GM12878 (cell line): ENCODE data around the gene ASIC1. TPM values are rescaled to one million over a fixed set of nuclear protein-coding genes. Genes with fewer than 3 reads are reported as not detected.

Experiments used
- ATAC-seq: fragments of 200-7000 bp; cut with Tn5 transposase; 3 replicates; pipeline ENCODE4 v1.9.1; 2020; ENCODE audit warnings: mild to moderate bottlenecking, moderate library complexity
- BruUV-seq: library from RNA; stranded (reverse); fragments of 400-500 nt; replicated peaks from 2 replicates; lab custom pipeline; 2021; lab: Mats Ljungman, UMichigan
- CTCF ChIA-PET: fragments of 300-600 bp; sonication (Branson Sonifier 250); formaldehyde crosslinking; extraction: SDS; loops from one replicate; lab custom pipeline; 2021; ENCODE audit warnings: inconsistent platforms; lab: Yijun Ruan, JAX
- POLR2A ChIA-PET: fragments of 350-600 bp; formaldehyde crosslinking; extraction: SDS; loops from one replicate; lab custom pipeline; 2021; ENCODE audit warnings: inconsistent platforms; lab: Charles Lee
- RAD21 ChIA-PET: fragments of 300-600 bp; sonication (Branson Sonifier 250); formaldehyde crosslinking; loops from one replicate; lab custom pipeline; 2023; ENCODE audit warnings: antibody characterized with exemption; ENCODE audit not compliant: unreplicated experiment; lab: Charles Lee
- SMC1A ChIA-PET: fragments of 300-600 bp; sonication (Branson Sonifier 250); formaldehyde crosslinking; loops from one replicate; lab custom pipeline; 2023; ENCODE audit not compliant: unreplicated experiment, uncharacterized antibody; lab: Charles Lee
- DNase-seq: peaks from one replicate; pipeline ENCODE4 v3.0.0-alpha.2; 2011; ENCODE audit warnings: low read depth, low spot score
- FAIRE-seq: peaks from 3 replicates; lab custom pipeline; 2011; peaks lifted over from hg19 to GRCh38; lab: Jason Lieb, UNC
- H2AFZ ChIP-seq: 2 replicates; pipeline ENCODE4 v1.6.0; 2011; ENCODE audit warnings: low read depth, low read length, control low read depth; ENCODE audit not compliant: control insufficient read depth
- H3K27ac ChIP-seq: 2 replicates; pipeline ENCODE4 v1.5.1; 2011; ENCODE audit warnings: control low read depth; ENCODE audit not compliant: control insufficient read depth, insufficient read depth
- H3K27me3 ChIP-seq, 2 experiments: replicated peaks in 1 of 2; 2 replicates each; pipeline versions ENCODE4 v1.6.0 to v1.6.1; 2011; ENCODE audit warnings: low read length in 1 of 2; ENCODE audit not compliant: control insufficient read depth in 2 of 2, insufficient read depth in 2 of 2
- H3K36me3 ChIP-seq, 2 experiments: 2 replicates each; pipeline ENCODE4 v1.5.1; 2011; ENCODE audit warnings: low read length in 1 of 2; ENCODE audit not compliant: control insufficient read depth in 2 of 2, insufficient read depth in 2 of 2
- H3K4me1 ChIP-seq: 2 replicates; pipeline ENCODE4 v1.6.1; 2011; ENCODE audit warnings: mild to moderate bottlenecking, low read length, moderate library complexity, mixed read lengths; ENCODE audit not compliant: control insufficient read depth, insufficient read depth
- H3K4me2 ChIP-seq: 2 replicates; pipeline ENCODE4 v1.6.0; 2011; ENCODE audit warnings: control low read depth; ENCODE audit not compliant: control insufficient read depth, insufficient read depth
- H3K4me3 ChIP-seq: fragments of 200-600 bp; sonication (generic); 2 replicates; pipeline ENCODE4 v1.5.1; 2016
- H3K79me2 ChIP-seq: 2 replicates; pipeline ENCODE4 v1.6.0; 2011; ENCODE audit warnings: low read length; ENCODE audit not compliant: control insufficient read depth, insufficient read depth
- H3K9ac ChIP-seq: 2 replicates; pipeline ENCODE4 v1.8.0; 2011; ENCODE audit warnings: low read length, control low read depth, mixed read lengths; ENCODE audit not compliant: control insufficient read depth, insufficient read depth
- H3K9me3 ChIP-seq: replicated peaks from 3 replicates; pipeline ENCODE4 v1.5.1; 2011; ENCODE audit warnings: mild to moderate bottlenecking, low read length; ENCODE audit not compliant: control insufficient read depth, insufficient read depth
- H4K20me1 ChIP-seq: 2 replicates; pipeline ENCODE4 v1.6.0; 2011; ENCODE audit not compliant: control insufficient read depth, insufficient read depth
- IKZF1 ChIP-seq: fragments of 450-650 bp; conservative IDR thresholded peaks from 2 replicates; pipeline ENCODE4 v1.6.1; 2017; ENCODE audit warnings: antibody characterized with exemption, mild to moderate bottlenecking
- MYC ChIP-seq: IDR thresholded peaks from 2 replicates; pipeline ENCODE4 v1.6.1; 2011; ENCODE audit warnings: mild to moderate bottlenecking, low read length, moderate library complexity, inconsistent platforms; ENCODE audit not compliant: insufficient read depth, insufficient replicate concordance, insufficient read length, severe bottlenecking
- NFYA ChIP-seq: IDR thresholded peaks from 2 replicates; pipeline ENCODE4 v1.6.1; 2011; ENCODE audit warnings: low read depth, mild to moderate bottlenecking, low read length, improper control_type of control experiment, borderline replicate concordance
- SPI1 ChIP-seq: IDR thresholded peaks from 2 replicates; pipeline ENCODE4 v1.6.1; 2011; ENCODE audit warnings: low read depth, mild to moderate bottlenecking, low read length, moderate library complexity, borderline replicate concordance; ENCODE audit not compliant: insufficient read depth
- WGBS: methylation state at CpG from one replicate; pipeline ENCODE4 v1.1.6; 2016; ENCODE audit warnings: low lambda C conversion rate; ENCODE audit not compliant: insufficient replicate concordance, insufficient coverage; ENCODE audit errors: missing lambda C conversion rate; 5-methylcytosine and 5-hydroxymethylcytosine counted together
- in situ Hi-C: fragments of 300-500 bp; cut with MboI; formaldehyde crosslinking; loops from 9 replicates; pipeline ENCODE4 v1.14.3; 2018; ENCODE audit warnings: mixed read lengths
- intact Hi-C: fragments of 100-400 bp; cut with micrococcal nuclease; formaldehyde crosslinking; loops from one replicate; pipeline ENCODE4 v1.14.2; 2022; ENCODE audit not compliant: unreplicated experiment
- polyA plus RNA-seq, 11 experiments: library from polyadenylated mRNA; depleted of rRNA in 4 of 11; unstranded in 6 of 11; stranded (reverse) in 5 of 11; fragments of >200 nt; fragmentation: Nextera tagmentation in 4 of 11; fragmentation: Illumina TruSeq in 1 of 11; extraction: Ambion mirVana in 4 of 11; extraction: Trizol in 1 of 11; gene quantifications; 1 replicate in 1 of 11; 2 replicates in 10 of 11; pipeline versions ENCODE4 v1.2.1 to v1.2.3, GENCODE V29; 2011 to 2016; ENCODE audit warnings: inconsistent platforms in 2 of 11, missing spikeins in 2 of 11, low read depth in 1 of 11
- total RNA-seq, 4 experiments: library from RNA; depleted of rRNA in 3 of 4; stranded (reverse); fragments of >200 nt in 3 of 4; fragmentation: Illumina TruSeq in 1 of 4; extraction: Trizol in 1 of 4; gene quantifications; 2 replicates each; pipeline versions ENCODE4 v1.2.1 to v1.2.3, GENCODE V29; 2013 to 2021

ASIC1 gene
- total and polyA plus RNA-seq, 10 of the 15 experiments (the other 5 are each of a cell fraction or from before 2014, with no cell fraction given) = 0.02 to 0.28 (median 0.21) TPM; not detected in 4

- H3K27ac ChIP-seq = no peak overlapping the region
- 5% methylated on average over 1 of the region's 1 CpG for WGBS
- ChIA-PET POLR2A (no interaction called here), SMC1A (interaction anchor here (1.8 kb wide), 1 partner anchor 15 kb away, joined by 4 read pairs; no protein-coding TSS in a partner anchor), RAD21 (interaction anchor here (4.1 kb wide), 1 partner anchor 86 kb away, joined by 31 read pairs; no protein-coding TSS in a partner anchor), CTCF (interaction anchor here (0.7 to 5.0 kb wide), 4 partner anchors 13 to 87 kb away, joined by 3 to 73 read pairs (median 40); no protein-coding TSS in a partner anchor)
- H3K79me2 ChIP-seq = no peaks in the 10 kb centered on the region
- peaks cover 12 to 19% of the 10 kb centered on the region in 2 experiments; a peak in 3 of 4 replicates for H3K27me3 ChIP-seq
- 0 out of 2 replicates have a peak, but pooled peaks cover 4% of the 10 kb centered on the region for H3K4me1 ChIP-seq
- FAIRE-seq = no peak
- no peak for DNase-seq
- H3K36me3 ChIP-seq = no peaks in the 10 kb centered on the region
- H3K9me3 ChIP-seq = no peaks in the 10 kb centered on the region
- in situ Hi-C loops = no loop called here
- TF ChIP-seq SPI1 = 0 out of 2 replicates have a peak, but pooled peaks have one; percentile 26
- TF ChIP-seq MYC = no peak
- no peak for TF ChIP-seq NFYA
- no peak for TF ChIP-seq IKZF1
- no peak overlapping the region for H3K4me2 ChIP-seq
- H3K4me3 ChIP-seq = no peak overlapping the region
- H4K20me1 ChIP-seq = no peaks in the 10 kb centered on the region
- intact Hi-C loops = loop anchor here (10.0 kb wide), 1 partner anchor 189 kb away; no protein-coding TSS in a partner anchor
- ATAC-seq = no peak
- H2AFZ ChIP-seq = no peak overlapping the region
- H3K9ac ChIP-seq = no peak overlapping the region
- BruUV-seq = no TSS peak
Observed at GRCh38 chr12:50053583-50053982, 3.8 kb upstream of the ASIC1 start.
